HEK293 (cell line): ENCODE results near the gene IGSF23.

ENCODE experiments used
- PRDM10 ChIP-seq: fragments of 450-650 bp; formaldehyde crosslinking; IDR thresholded peaks from 2 replicates; pipeline ENCODE4 v1.5.1; 2016; ENCODE audit warnings: missing biosample characterization, missing genetic modification characterization
- TRIM28 ChIP-seq: IDR thresholded peaks from 2 replicates; pipeline ENCODE4 v1.6.1; 2011; ENCODE audit warnings: low read length, control low read depth, borderline replicate concordance
- ZBTB1 ChIP-seq: fragments of 450-650 bp; formaldehyde crosslinking; IDR thresholded peaks from 2 replicates; pipeline ENCODE4 v1.5.1; 2016; ENCODE audit warnings: missing biosample characterization, missing genetic modification characterization
- ZFP41 ChIP-seq: fragments of 450-650 bp; formaldehyde crosslinking; IDR thresholded peaks from 2 replicates; pipeline ENCODE4 v1.5.1; 2016; ENCODE audit warnings: missing biosample characterization, missing genetic modification characterization, borderline replicate concordance
- TF ChIP-seq, protein P1 (sequence below): fragments of 450-650 bp; formaldehyde crosslinking; IDR thresholded peaks from 2 replicates; pipeline ENCODE4 v1.5.1; 2016; ENCODE audit warnings: missing biosample characterization, missing genetic modification characterization
- TF ChIP-seq, protein P2 (sequence below): sonication (generic); formaldehyde crosslinking; IDR thresholded peaks from 2 replicates; pipeline ENCODE4 v1.8.1; 2022; ENCODE audit warnings: mild to moderate bottlenecking, moderate library complexity, missing genetic modification reagents
- TF ChIP-seq, protein P3 (sequence below): fragments of 450-650 bp; formaldehyde crosslinking; IDR thresholded peaks from 2 replicates; pipeline ENCODE4 v1.5.1; 2016; ENCODE audit warnings: missing biosample characterization, missing genetic modification characterization, low read depth

GRCh38 chr19:44671400-44671799 is 58.0 kb downstream of the IGSF23 start, which contains the start of gene CEACAM19:
- TF ChIP-seq PRDM10 (tag by site-specific recombination) = no peak
- TF ChIP-seq, protein P1, sequence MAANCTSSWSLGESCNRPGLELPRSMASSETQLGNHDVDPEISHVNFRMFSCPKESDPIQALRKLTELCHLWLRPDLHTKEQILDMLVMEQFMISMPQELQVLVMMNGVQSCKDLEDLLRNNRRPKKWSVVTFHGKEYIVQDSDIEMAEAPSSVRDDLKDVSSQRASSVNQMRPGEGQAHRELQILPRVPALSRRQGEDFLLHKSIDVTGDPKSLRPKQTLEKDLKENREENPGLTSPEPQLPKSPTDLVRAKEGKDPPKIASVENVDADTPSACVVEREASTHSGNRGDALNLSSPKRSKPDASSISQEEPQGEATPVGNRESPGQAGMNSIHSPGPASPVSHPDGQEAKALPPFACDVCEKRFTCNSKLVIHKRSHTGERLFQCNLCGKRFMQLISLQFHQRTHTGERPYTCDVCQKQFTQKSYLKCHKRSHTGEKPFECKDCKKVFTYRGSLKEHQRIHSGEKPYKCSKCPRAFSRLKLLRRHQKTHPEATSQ (tag by site-specific recombination) = no peak
- TF ChIP-seq, protein P2, sequence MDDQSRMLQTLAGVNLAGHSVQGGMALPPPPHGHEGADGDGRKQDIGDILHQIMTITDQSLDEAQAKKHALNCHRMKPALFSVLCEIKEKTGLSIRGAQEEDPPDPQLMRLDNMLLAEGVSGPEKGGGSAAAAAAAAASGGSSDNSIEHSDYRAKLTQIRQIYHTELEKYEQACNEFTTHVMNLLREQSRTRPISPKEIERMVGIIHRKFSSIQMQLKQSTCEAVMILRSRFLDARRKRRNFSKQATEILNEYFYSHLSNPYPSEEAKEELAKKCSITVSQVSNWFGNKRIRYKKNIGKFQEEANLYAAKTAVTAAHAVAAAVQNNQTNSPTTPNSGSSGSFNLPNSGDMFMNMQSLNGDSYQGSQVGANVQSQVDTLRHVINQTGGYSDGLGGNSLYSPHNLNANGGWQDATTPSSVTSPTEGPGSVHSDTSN (CRISPR knock-in tag) = no peak
- no peak for TF ChIP-seq ZBTB1 (tag by site-specific recombination)
- TF ChIP-seq TRIM28 = no peak
- TF ChIP-seq, protein P3, sequence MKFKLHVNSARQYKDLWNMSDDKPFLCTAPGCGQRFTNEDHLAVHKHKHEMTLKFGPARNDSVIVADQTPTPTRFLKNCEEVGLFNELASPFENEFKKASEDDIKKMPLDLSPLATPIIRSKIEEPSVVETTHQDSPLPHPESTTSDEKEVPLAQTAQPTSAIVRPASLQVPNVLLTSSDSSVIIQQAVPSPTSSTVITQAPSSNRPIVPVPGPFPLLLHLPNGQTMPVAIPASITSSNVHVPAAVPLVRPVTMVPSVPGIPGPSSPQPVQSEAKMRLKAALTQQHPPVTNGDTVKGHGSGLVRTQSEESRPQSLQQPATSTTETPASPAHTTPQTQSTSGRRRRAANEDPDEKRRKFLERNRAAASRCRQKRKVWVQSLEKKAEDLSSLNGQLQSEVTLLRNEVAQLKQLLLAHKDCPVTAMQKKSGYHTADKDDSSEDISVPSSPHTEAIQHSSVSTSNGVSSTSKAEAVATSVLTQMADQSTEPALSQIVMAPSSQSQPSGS = no peak
- TF ChIP-seq ZFP41 (tag by site-specific recombination) = no peak
